Measurements from ENCODE around the gene KSR2. TPM values are rescaled to one million over a fixed set of nuclear protein-coding genes. Genes with fewer than 3 reads are reported as not detected.

Gene KSR2
- total RNA-seq, 2 donors from 2014 or later: 0.07 TPM; not detected in 1

GRCh38 chr12:117533687-117534086, 435.1 kb downstream of the KSR2 start:
- ATAC-seq (ENCODE audit: insufficient number of reproducible peaks, low FRiP score, low read depth): no peak
- Histone ChIP-seq H3K4me1 (ENCODE audit: control insufficient read depth in 1 of 2, low read depth in 2 of 2) (no peaks in the 10 kb centered on the region), H3K36me3 (no peaks in the 10 kb centered on the region), H3K4me3 (no peak overlapping the region), H3K27me3 (replicated peaks; ENCODE audit: insufficient read depth) (no peaks in the 10 kb centered on the region), H3K9me3 (no peaks in the 10 kb centered on the region), H3K27ac (no peak overlapping the region)
- no peak for DNase-seq (ENCODE audit: low spot score)
- no peak for TF ChIP-seq CTCF (IDR thresholded peaks at IDR 0.05)

- DNase-seq (ENCODE audit: low spot score): no peak
- no peak for TF ChIP-seq CTCF (IDR thresholded peaks at IDR 0.05)
- Histone ChIP-seq H3K4me3 (no peak overlapping the region), H3K9me3 (no peaks in the 10 kb centered on the region), H3K27ac (no peak overlapping the region), H3K27me3 (replicated peaks; ENCODE audit: insufficient read depth) (no peaks in the 10 kb centered on the region), H3K36me3 (no peaks in the 10 kb centered on the region), H3K4me1 (ENCODE audit: control insufficient read depth in 1 of 2, low read depth in 2 of 2) (no peaks in the 10 kb centered on the region)
- no peak for ATAC-seq (ENCODE audit: insufficient number of reproducible peaks, low FRiP score, low read depth)
Observed at GRCh38 chr12:117530796-117531195, 438.0 kb downstream of the KSR2 start.

- no peak overlapping the region for H3K27ac ChIP-seq
- H3K27me3 ChIP-seq (replicated peaks; ENCODE audit: insufficient read depth): no peaks in the 10 kb centered on the region
- no peaks in the 10 kb centered on the region for H3K4me1 ChIP-seq (ENCODE audit: control insufficient read depth in 1 of 2, low read depth in 2 of 2)
- DNase-seq (ENCODE audit: low spot score) (no peak), ATAC-seq (ENCODE audit: insufficient number of reproducible peaks, low FRiP score, low read depth) (no peak)
- H3K9me3 ChIP-seq: no peaks in the 10 kb centered on the region
- no peak overlapping the region for H3K4me3 ChIP-seq
- H3K36me3 ChIP-seq: no peaks in the 10 kb centered on the region
- no peak for TF ChIP-seq CTCF (IDR thresholded peaks at IDR 0.05)
Observed at GRCh38 chr12:117528538-117528937, 440.3 kb downstream of the KSR2 start.

- DNase-seq (ENCODE audit: low spot score) (no peak), ATAC-seq (ENCODE audit: insufficient number of reproducible peaks, low FRiP score, low read depth) (no peak)
- no peaks in the 10 kb centered on the region for H3K36me3 ChIP-seq
- H3K4me3 ChIP-seq: no peak overlapping the region
- no peak overlapping the region for H3K27ac ChIP-seq
- H3K9me3 ChIP-seq: no peaks in the 10 kb centered on the region
- no peak for TF ChIP-seq CTCF (IDR thresholded peaks at IDR 0.05)
- no peaks in the 10 kb centered on the region for H3K27me3 ChIP-seq (replicated peaks; ENCODE audit: insufficient read depth)
- H3K4me1 ChIP-seq (ENCODE audit: control insufficient read depth in 1 of 2, low read depth in 2 of 2): no peaks in the 10 kb centered on the region
Observed at GRCh38 chr12:117527479-117527855, 441.3 kb downstream of the KSR2 start.

- no peaks in the 10 kb centered on the region for H3K9me3 ChIP-seq
- no peaks in the 10 kb centered on the region for H3K27me3 ChIP-seq (replicated peaks; ENCODE audit: insufficient read depth)
- no peaks in the 10 kb centered on the region for H3K4me1 ChIP-seq (ENCODE audit: control insufficient read depth in 1 of 2, low read depth in 2 of 2)
- TF ChIP-seq CTCF (IDR thresholded peaks at IDR 0.05): no peak
- no peak overlapping the region for H3K27ac ChIP-seq
- ATAC-seq (ENCODE audit: insufficient number of reproducible peaks, low FRiP score, low read depth) (no peak), DNase-seq (ENCODE audit: low spot score) (no peak)
- no peaks in the 10 kb centered on the region for H3K36me3 ChIP-seq
- no peak overlapping the region for H3K4me3 ChIP-seq
Observed at GRCh38 chr12:117526757-117527478, 441.9 kb downstream of the KSR2 start.
